ENCODE results near the gene THAP7. TPM values are rescaled to one million over a fixed set of nuclear protein-coding genes. Genes with fewer than 3 reads are reported as not detected.
"Not testable (repeated sequence)": the region's sequence is repeated elsewhere in the genome, so short reads cannot be mapped to it uniquely, and the experiment has no call there.

Gene THAP7
- polyA plus RNA-seq, 4 donors, result 16.0 to 28.9 (median 22.5) TPM

GRCh38 chr22:21013657-21014201 lies 11.8 kb upstream of the THAP7 start:
- DNase-seq (ENCODE audit: low read depth in 4 of 4, low spot score in 2 of 4), result no peak

GRCh38 chr22:21012446-21013407 lies 10.8 kb upstream of the THAP7 start:
- no peak for DNase-seq (ENCODE audit: low read depth in 4 of 4, low spot score in 2 of 4)

DNA sequence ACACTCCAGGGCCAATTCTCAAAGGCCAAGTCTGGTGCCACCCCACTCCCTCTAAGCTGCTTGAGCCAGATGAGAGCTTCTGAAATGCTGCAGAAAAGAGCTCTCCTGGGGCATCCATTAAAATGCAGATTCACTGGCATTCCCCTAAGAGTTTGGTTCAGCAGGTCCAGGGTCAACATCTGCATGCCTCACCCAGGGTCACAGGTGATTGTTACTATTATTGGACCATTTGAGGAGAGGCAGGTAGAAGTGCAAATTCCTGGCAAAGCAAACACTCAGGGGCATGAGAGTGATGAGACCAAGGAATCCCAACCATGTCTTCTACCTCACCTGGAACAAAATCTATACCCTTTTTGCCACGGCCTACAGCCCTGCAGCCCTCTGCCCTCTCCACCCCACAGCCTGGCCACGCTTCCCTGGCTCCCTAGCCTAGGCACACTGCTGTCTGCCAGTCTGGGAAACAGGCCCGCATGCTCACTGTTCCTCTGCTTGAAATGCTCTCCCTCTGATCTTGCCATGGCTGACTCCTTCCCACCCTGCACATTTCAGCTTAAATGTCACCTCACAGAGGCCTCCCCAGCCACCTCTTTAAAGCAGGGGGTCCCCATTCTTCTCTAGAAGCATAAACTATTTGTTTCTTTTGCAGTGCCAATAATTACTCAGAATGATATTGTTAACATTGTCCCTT lies 8.7 kb upstream of the THAP7 start:
- no peak for DNase-seq (ENCODE audit: low read depth in 4 of 4, low spot score in 2 of 4)

GRCh38 chr22:21009638-21010425 lies 7.9 kb upstream of the THAP7 start:
- peak in 1 of 4 donors; percentile 67 for DNase-seq (ENCODE audit: low read depth in 4 of 4, low spot score in 2 of 4)

GRCh38 chr22:21009208-21009607 lies 7.3 kb upstream of the THAP7 start:
- DNase-seq (ENCODE audit: low read depth in 4 of 4, low spot score in 2 of 4), result not testable (repeated sequence)

- no peak for DNase-seq (ENCODE audit: low read depth in 4 of 4, low spot score in 2 of 4)
These were observed 1.9 kb upstream of the THAP7 start for GRCh38 chr22:21003782-21004181.

- DNase-seq (ENCODE audit: low read depth in 4 of 4, low spot score in 2 of 4), result no peak
These were observed 824 bp downstream of the THAP7 start for GRCh38 chr22:21000987-21001600.

DNA sequence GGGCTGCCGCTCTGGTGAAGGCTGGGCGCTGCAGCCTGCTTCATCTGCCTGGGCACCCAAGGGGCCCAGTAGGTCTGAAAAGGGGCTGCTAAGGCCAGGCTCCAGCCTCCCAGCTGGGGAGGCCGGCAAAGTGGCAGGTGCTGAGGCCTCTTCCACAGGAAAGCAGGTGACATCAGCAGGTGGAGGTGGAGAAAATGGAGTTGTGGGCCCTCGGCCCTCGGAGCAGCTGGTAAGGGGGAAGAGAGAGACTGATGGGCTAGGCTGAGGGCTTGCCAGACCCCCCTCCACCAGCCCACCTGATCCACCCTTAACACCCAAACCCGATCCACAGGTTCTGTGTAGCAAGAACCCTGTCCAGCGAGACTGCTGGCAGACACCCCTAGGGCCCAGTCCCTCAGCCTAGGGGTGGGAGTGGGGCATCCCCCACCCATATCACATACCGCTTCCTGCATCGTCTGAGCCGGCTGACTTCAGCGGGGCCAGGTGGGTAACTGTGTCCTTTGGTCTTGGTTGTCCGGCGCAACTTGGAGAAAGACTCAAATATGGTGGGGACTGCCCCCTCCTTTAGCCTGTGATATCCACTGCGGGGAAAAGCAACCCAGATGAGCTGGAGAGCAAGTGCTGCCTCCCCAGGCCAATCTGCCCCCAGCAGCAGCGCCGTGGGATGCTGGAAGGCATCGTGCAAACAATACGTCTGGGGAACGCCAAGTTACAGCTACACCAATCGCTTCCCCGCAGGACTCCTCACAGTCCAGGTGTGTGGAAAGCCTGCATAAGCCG lies 1.5 kb downstream of the THAP7 start:
- no peak for DNase-seq (ENCODE audit: low read depth in 4 of 4, low spot score in 2 of 4)

DNA sequence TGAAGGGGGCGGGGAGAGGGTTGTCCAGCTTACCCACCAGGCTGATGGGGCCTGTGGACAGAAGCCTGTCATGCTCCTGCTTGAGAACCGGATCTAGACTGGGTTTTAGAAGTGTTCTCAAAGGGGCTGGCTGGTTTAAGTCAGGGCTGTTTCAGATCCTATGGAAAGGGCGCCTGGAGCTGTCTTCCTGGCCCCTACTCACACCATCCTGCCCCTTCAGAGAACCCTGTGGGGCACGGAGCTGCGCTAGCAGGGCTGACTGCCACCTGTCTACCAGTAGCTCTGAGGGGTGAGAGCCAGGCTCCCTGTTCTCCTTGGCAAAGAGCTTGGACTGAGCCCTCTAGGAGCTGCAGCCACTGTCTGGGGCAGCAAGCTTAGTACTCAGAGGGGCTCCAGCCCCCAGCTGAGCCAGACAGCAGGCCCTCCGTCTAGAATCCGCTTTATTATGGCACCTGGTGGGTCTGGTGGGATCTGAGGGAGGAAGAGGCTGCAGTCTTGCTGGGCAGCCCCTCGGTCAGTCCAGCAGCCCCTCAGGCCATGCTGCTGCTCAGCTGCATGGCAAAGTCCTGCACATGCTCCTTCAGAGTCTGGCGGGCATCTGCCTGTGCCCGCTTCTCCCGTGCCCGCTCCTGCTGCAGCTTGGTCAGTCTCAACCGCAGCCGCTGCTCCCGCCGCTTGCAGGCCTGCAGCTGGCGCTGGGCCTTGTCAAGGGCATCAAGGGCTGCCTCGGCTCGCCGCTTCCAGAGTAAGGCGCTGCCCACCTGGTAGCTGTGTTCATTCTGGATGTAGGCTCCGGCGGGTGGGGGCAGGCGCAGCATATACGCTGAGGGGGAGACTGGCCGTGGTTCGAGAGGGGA lies 2.3 kb downstream of the THAP7 start:
- DNase-seq (ENCODE audit: low read depth in 4 of 4, low spot score in 2 of 4), result no peak

DNA sequence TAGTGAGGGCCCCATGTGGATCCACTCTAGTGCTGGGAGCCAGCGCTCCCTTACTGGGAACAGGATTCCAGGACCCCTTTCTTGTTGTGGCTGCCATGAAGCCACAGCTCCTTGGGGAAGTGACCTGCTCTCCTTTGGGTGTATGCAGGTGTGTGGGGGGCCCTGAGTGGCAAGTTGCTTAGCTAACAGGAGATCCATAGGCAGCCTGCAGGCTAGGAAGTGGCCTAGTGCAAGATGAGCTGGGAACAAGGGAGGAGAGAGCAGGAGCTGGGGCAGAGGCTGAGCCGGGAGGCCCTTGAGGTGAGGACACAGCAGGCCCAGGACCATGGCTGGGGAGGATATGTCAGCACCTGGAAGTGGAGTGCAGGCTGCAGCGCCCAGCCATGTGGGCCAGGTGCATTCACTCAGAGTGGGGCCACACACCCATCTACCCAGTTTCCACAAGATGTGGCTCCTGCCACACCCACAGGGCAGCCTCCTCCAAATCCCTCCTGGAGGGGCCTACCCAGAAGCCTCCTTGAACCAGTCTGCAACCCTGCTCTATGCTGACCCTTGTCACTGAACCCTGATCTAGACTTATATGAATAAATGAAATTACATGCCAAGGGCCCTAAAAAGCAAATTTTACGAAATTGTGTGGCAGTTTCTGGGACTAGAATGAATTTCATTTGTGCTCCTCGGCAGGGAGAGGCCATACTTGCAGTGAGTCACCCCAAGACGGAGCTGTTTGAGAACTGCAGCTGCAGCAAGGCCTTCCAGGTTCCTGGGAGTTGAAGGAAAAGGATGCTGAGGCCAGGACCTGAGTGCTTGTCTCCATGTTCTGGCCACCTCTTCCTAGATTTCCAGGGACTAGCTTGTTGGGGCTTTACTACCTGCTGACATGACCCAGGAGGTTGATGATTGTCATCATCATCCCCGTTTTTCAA lies 3.2 kb downstream of the THAP7 start:
- DNase-seq (ENCODE audit: low read depth in 4 of 4, low spot score in 2 of 4), result no peak

- no peak for DNase-seq (ENCODE audit: low read depth in 4 of 4, low spot score in 2 of 4)
These were observed 4.2 kb downstream of the THAP7 start for GRCh38 chr22:20997536-20998257.

DNA sequence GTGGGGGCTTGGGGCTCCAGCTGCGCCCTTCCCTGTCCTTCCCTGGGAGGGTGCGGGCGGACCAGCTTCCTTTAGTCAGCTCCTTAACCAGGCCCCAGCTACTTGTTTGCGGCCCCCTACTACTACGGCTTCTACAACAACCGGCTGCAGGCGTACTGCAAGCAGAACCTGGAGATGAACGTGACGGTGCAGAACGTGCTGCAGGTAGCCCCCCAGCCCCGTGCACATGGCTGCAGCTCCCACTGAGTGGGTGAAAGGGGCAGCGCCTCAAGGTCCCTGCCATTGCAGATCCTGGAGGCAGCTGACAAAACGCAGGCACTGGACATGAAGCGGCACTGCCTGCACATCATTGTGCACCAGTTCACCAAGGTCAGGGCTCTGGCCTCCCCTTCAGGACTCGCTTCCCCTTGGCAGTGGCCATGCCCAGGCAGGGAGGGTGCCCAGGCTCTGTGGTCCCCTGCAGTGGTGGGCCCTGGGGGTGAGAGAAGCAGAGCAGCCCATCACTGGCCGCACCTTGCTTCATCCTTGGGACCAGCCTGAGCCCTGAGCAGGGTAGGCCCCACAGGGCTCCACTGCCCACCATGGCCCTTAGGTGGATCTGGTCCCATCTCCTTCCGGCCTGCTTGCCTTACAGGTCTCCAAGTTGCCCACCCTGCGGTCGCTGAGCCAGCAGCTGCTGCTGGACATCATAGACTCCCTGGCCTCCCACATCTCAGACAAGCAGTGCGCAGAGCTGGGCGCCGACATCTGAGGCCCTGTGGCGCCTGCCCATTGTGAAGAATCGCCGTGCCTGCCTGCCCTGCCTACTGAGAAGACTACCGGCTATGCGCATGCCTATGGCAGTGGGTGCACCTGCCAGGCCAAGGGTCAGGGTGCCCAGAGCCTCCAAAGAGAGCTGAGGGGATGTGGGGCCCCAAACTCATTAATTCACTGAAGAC lies 5.1 kb downstream of the THAP7 start:
- no peak for DNase-seq (ENCODE audit: low read depth in 4 of 4, low spot score in 2 of 4)

DNA sequence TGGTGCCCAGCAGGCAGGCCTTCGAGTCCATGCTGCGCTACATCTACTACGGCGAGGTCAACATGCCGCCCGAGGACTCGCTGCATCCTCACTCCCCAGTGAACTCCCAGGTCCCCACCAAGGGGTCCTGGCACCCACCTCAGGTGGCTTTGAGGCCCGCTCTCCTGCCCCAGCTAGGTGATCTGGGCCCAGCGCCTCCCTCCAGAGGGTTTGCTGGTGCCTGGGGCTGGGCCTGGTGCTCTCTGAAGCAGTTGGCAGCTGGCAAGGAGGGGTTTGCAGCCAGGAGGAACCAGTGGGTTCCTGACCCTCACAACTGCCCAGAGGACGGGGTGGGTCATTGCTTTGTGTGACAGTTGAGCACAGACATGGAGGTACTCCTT lies 5.9 kb downstream of the THAP7 start:
- DNase-seq (ENCODE audit: low read depth in 4 of 4, low spot score in 2 of 4), result no peak

DNA sequence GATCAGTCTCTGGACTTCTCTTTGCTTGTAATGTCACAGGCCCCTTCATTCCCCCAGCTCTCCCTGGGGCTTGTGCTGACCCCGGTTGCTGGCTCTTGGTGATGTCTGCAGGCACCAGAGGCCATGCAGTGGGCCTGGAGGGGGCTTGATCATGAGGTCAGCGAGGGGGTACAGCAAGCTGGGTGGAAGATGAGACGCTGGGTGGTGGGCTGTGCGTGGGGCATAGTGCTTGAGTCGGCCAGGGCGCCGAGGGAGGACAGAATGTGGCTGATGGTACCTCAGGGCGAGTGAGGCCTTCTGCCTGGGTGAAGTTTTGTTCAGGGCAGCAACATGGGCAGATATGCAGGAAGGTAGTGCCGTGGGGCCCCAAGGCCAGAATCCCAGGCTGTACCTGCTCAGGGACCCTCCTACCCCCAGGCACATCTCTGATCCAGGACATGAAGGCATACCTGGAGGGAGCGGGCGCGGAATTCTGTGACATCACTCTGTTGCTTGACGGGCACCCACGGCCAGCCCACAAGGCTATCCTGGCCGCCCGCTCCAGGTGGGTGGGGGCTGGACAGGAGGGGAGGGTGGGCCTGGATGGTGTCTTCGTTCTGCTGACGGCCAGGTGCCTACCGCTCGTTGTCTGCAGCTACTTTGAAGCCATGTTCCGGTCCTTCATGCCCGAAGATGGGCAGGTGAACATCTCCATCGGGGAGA lies 6.4 kb downstream of the THAP7 start:
- DNase-seq (ENCODE audit: low read depth in 4 of 4, low spot score in 2 of 4), result no peak

DNA sequence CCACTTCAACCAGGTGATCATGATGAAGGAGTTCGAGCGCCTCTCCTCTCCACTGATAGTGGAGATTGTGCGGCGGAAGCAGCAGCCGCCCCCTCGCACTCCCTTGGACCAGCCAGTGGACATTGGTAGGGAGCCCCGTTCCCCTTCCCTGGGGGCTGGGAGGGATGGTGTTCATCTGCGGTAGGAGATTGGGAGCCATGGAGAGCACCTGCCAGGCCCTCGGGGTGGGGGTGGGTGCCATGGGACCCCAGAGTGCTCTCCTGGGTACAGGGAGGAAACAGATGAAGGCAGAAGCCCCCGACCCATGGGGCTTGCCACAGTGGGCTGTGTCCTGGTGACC lies 7.0 kb downstream of the THAP7 start:
- no peak for DNase-seq (ENCODE audit: low read depth in 4 of 4, low spot score in 2 of 4)
